Gastrocnemius medialis (tissue), 4 donors: ENCODE results near the gene RITA1. TPM values are rescaled to one million over a fixed set of nuclear protein-coding genes. Genes with fewer than 3 reads are reported as not detected.

Experiments used
- ATAC-seq, 2 donors: fragments of 150-250 bp; one replicate each; pipeline ENCODE4 v1.9.1; 2016
- DNase-seq, 2 donors: peaks; one replicate each; pipeline ENCODE4 v3.0.0-alpha.2; 2019
- H3K27ac ChIP-seq, 4 donors: fragments of 200-600 bp; sonication (generic); 1 replicate in 1 of 4; 2 replicates in 3 of 4; pipeline ENCODE4 v1.5.1; 2016 to 2018; ENCODE audit warnings: mild to moderate bottlenecking in 2 of 4, moderate library complexity in 1 of 4
- H3K27me3 ChIP-seq, 3 donors: fragments of 200-600 bp; sonication (generic) in 2 of 3; 1 replicate in 1 of 3; 2 replicates in 2 of 3; pipeline versions ENCODE4 v1.5.1 to v1.6.0; 2016 to 2019; ENCODE audit warnings: mild to moderate bottlenecking in 1 of 3, moderate library complexity in 1 of 3
- H3K36me3 ChIP-seq, 2 donors: fragments of 200-600 bp; sonication (generic) in 1 of 2; one replicate each; pipeline ENCODE4 v1.5.1; 2017 to 2018
- H3K4me1 ChIP-seq, 2 donors: fragments of 200-600 bp; sonication (generic) in 1 of 2; one replicate each; pipeline ENCODE4 v1.5.1; 2016 to 2017; ENCODE audit warnings: mild to moderate bottlenecking in 2 of 2
- H3K4me3 ChIP-seq, 4 donors: fragments of 200-600 bp; sonication (generic) in 3 of 4; 1 replicate in 1 of 4; 2 replicates in 3 of 4; pipeline ENCODE4 v1.5.1; 2016 to 2019; ENCODE audit warnings: mild to moderate bottlenecking in 2 of 4
- H3K9me3 ChIP-seq, 3 donors: fragments of 200-600 bp; sonication (generic) in 2 of 3; 1 replicate in 1 of 3; 2 replicates in 2 of 3; pipeline ENCODE4 v1.5.1; 2016 to 2019
- POLR2A ChIP-seq, 2 donors: fragments of 450-650 bp; IDR thresholded peaks; one replicate each; pipeline ENCODE4 v1.6.1; 2017; ENCODE audit warnings: antibody characterized with exemption in 2 of 2, mild to moderate bottlenecking in 2 of 2, moderate library complexity in 2 of 2
- in situ Hi-C, 4 donors: fragments of 200-750 bp; cut with MboI; loops; one replicate each; pipeline versions ENCODE4 v1.15.0 to v1.8.0; 2017; ENCODE audit warnings: low sequenced_read_pairs in 4 of 4
- intact Hi-C: fragments of 100-400 bp; cut with DNase I; formaldehyde crosslinking; loops from one replicate; pipeline ENCODE4 v1.15.1; 2023; ENCODE audit warnings: low total_unique reads
- total RNA-seq, 4 donors: library from RNA; depleted of rRNA; stranded (reverse); fragments of >200 nt; gene quantifications; one replicate each; pipeline versions ENCODE4 v1.1.0 to v1.2.3, GENCODE V29; 2016
- TF ChIP-seq, protein P1 (sequence below), 5 experiments: fragments of 450-650 bp in 3 of 5; fragments of 200-600 bp in 2 of 5; sonication (generic) in 2 of 5; IDR thresholded peaks in 4 of 5; conservative IDR thresholded peaks in 1 of 5; 1 replicate in 4 of 5; 2 replicates in 1 of 5; pipeline ENCODE4 v1.5.1; 2016 to 2019; ENCODE audit warnings: antibody characterized with exemption in 5 of 5, mild to moderate bottlenecking in 3 of 5, moderate library complexity in 3 of 5

RITA1 gene
- total RNA-seq, 4 donors from 2014 or later, result 17.7 to 31.2 (median 23.1) TPM

DNA sequence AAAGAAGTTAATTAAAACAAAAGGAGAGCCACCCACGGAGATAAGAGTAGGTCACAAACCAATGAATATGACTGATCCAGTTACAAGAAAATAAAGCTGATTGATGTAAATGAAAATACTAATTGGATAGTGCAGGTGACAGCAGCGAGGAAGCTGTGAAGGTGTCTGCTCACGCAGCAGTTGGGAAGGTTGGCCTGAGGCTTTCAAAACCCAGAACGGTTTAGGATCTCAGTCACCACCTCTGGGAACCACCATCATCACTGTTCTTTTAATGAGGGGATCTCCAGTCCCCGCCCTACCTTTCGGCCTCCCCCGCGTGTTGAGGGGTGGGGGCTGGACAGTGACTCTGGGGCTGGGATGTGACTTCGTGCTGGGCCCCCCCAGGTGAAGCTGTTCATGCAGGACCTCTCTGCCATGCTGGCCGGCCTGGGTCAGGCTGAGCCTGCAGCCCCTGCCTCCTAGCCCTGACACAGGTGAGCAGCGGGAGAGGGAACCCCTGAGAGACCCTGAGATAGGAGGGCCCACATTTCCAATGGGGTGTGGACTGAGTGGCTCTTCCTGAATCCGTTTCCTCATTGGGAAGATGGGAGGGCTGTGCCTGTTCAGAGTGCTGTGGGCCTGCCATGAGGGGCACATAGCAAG is 28.2 kb upstream of the RITA1 start:
- DNase-seq (no peak), ATAC-seq (no peak)
- in situ Hi-C loops, result no loop called here
- intact Hi-C loops, result no loop called here
- Histone ChIP-seq H3K9me3 (no peaks in the 10 kb centered on the region), H3K4me1 (no peaks in the 10 kb centered on the region), H3K27me3 (peaks cover 31 to 37% (median 34%) of the 10 kb centered on the region in 3 donors), H3K4me3 (no peak overlapping the region), H3K27ac (no peak overlapping the region), H3K36me3 (peaks cover 0 to 50% of the 10 kb centered on the region in 2 donors)
- TF ChIP-seq, protein P1, sequence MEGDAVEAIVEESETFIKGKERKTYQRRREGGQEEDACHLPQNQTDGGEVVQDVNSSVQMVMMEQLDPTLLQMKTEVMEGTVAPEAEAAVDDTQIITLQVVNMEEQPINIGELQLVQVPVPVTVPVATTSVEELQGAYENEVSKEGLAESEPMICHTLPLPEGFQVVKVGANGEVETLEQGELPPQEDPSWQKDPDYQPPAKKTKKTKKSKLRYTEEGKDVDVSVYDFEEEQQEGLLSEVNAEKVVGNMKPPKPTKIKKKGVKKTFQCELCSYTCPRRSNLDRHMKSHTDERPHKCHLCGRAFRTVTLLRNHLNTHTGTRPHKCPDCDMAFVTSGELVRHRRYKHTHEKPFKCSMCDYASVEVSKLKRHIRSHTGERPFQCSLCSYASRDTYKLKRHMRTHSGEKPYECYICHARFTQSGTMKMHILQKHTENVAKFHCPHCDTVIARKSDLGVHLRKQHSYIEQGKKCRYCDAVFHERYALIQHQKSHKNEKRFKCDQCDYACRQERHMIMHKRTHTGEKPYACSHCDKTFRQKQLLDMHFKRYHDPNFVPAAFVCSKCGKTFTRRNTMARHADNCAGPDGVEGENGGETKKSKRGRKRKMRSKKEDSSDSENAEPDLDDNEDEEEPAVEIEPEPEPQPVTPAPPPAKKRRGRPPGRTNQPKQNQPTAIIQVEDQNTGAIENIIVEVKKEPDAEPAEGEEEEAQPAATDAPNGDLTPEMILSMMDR (IDR thresholded peaks at IDR 0.05 in 4 of 5, conservative IDR thresholded peaks at IDR 0.05 in 1 of 5), result no peak
- TF ChIP-seq POLR2A (IDR thresholded peaks at IDR 0.05), result no peak

DNA sequence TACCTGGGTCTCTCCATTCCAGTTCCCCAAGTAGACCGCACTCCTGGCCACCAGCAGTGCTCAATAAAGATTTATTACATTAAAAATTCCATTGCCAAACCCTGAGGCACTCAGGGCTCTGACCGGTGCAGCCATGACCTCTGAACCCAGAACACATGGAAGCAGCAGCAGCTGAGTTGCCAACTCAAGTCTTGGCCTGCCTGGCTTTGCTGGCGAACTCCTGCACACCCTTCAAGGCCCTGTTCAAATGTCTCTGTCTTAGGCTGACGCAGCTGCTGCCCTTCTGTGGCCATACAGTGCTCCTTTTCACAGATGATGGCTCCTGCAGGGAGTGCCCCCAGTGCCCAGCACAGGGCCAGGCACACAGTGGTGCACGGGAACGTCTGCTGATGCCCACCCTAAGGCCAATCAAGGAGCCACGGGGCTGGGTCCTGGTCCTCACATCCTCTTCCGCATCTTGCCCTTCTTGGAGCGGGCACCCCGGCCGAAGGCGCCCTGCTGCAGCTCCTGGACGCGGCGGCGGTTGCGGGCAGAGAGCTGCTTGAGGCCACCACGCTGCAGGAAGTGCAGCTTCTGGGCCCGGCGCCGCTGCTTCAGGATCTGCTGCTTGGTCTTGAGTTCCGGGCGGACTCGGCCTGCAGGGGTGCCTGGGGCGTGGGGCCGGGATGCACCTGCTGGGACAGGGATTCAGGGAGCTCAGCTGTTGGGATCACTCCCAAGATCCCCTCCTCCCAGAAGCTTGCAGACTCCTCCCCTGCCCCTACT is 26.9 kb upstream of the RITA1 start:
- Histone ChIP-seq H3K36me3 (peaks cover 0 to 62% of the 10 kb centered on the region in 2 donors), H3K27ac (no peak overlapping the region), H3K9me3 (no peaks in the 10 kb centered on the region), H3K4me1 (no peaks in the 10 kb centered on the region), H3K27me3 (peaks cover 19 to 24% (median 22%) of the 10 kb centered on the region in 3 donors), H3K4me3 (no peak overlapping the region)
- ATAC-seq, result no peak
- DNase-seq, result no peak
- in situ Hi-C loops, result no loop called here
- TF ChIP-seq POLR2A (IDR thresholded peaks at IDR 0.05), result no peak
- TF ChIP-seq, protein P1 (IDR thresholded peaks at IDR 0.05 in 4 of 5, conservative IDR thresholded peaks at IDR 0.05 in 1 of 5), result no peak
- intact Hi-C loops, result no loop called here

DNA sequence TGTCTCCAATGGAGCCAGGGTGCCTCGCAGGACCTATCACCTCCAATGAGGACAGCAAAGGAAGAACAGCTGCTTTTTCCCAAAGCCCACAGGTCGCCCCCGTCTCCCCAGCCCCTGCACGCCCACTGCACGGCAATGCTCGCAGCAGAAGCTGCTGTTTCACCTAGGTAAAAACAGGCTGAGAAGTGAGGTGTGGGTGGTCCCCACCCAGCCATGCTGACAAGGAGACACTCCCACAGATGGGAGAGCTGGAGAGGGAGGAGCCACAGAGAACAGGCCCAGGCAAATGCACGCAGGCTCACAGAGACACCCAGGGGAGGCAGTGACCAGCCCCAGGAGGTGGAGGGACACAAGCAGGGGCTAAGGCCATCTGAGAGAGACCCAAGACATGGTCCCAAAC is 25.6 kb upstream of the RITA1 start:
- intact Hi-C loops (no loop called here), in situ Hi-C loops (no loop called here)
- Histone ChIP-seq H3K9me3 (no peaks in the 10 kb centered on the region), H3K27me3 (peaks cover 6 to 11% (median 9%) of the 10 kb centered on the region in 3 donors), H3K27ac (no peak overlapping the region), H3K4me3 (no peak overlapping the region), H3K4me1 (no peaks in the 10 kb centered on the region), H3K36me3 (peaks cover 0 to 76% of the 10 kb centered on the region in 2 donors)
- DNase-seq, result no peak
- TF ChIP-seq, protein P1 (IDR thresholded peaks at IDR 0.05 in 4 of 5, conservative IDR thresholded peaks at IDR 0.05 in 1 of 5), result no peak
- TF ChIP-seq POLR2A (IDR thresholded peaks at IDR 0.05), result no peak
- ATAC-seq, result no peak

DNA sequence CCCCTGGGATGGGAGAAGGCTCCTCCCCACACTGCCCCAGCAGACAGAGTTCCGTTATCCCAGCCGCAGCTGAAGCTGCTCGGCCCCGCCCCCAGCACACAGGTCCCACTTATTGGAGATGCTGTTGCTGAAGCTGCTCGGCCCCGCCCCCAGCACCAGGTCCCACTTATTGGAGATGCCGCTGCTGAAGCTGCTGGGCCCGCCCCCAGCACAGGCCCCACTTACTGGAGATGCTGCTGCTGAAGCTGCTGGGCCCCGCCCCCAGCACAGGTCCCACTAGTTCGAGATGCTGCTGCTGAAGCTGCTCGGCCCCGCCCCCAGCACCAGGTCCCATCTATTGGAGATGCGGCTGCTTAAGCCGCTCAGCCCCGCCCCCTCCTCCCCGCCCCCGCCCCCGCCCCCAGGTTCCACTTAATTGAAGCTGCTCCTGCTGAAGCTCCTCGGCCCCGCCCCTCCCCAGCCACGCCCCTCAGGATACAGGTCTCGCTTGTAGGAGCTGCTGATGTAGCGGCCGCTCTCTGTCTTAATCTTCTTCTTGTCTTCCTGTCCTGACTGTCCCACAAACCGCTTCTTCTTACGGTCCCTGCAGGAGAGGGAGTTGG is 24.0 kb upstream of the RITA1 start:
- intact Hi-C loops, result no loop called here
- peaks cover 0 to under 1% (median 0%) of the 10 kb centered on the region in 3 donors for H3K27me3 ChIP-seq
- in situ Hi-C loops, result no loop called here
- no peak overlapping the region for H3K27ac ChIP-seq
- peaks cover 0 to 91% of the 10 kb centered on the region in 2 donors for H3K36me3 ChIP-seq
- no peak overlapping the region for H3K4me3 ChIP-seq
- no peak for ATAC-seq
- H3K9me3 ChIP-seq, result no peaks in the 10 kb centered on the region
- H3K4me1 ChIP-seq, result no peaks in the 10 kb centered on the region
- no peak for TF ChIP-seq POLR2A (IDR thresholded peaks at IDR 0.05)
- TF ChIP-seq, protein P1 (IDR thresholded peaks at IDR 0.05 in 4 of 5, conservative IDR thresholded peaks at IDR 0.05 in 1 of 5), result no peak
- DNase-seq, result no peak
